GM12892 (cell line): ENCODE data around the gene AGBL2.
"Not testable (repeated sequence)": the region's sequence is repeated elsewhere in the genome, so short reads cannot be mapped to it uniquely, and the experiment has no call there.

Experiments used
- DNase-seq: peaks from one replicate; pipeline ENCODE4 v3.0.0; 2011; ENCODE audit not compliant: insufficient read length
- FAIRE-seq: peaks from 2 replicates; lab custom pipeline; 2011; peaks lifted over from hg19 to GRCh38; lab: Jason Lieb, UNC
- POLR2A ChIP-seq: IDR thresholded peaks from 2 replicates; pipeline ENCODE4 v1.6.1; 2011; ENCODE audit warnings: low read depth, low read length, control low read depth
- POLR2AphosphoS5 ChIP-seq: IDR thresholded peaks from 2 replicates; pipeline ENCODE4 v1.6.1; 2011; ENCODE audit warnings: low read depth, low read length, control low read depth
- TAF1 ChIP-seq: IDR thresholded peaks from 2 replicates; pipeline ENCODE4 v1.6.1; 2011; ENCODE audit warnings: low read depth, mild to moderate bottlenecking, control low read depth, low read length, borderline replicate concordance

The AGBL2 gene

GRCh38 chr11:47646019-47646418, 69.2 kb downstream of the AGBL2 start:
- no peak for DNase-seq
- TF ChIP-seq POLR2AphosphoS5 (no peak), TAF1 (no peak), POLR2A (no peak)
- FAIRE-seq = no peak

- FAIRE-seq (no peak), DNase-seq (no peak)
- TF ChIP-seq POLR2A (no peak), POLR2AphosphoS5 (no peak), TAF1 (no peak)
Observed at GRCh38 chr11:47645500-47645899, 69.7 kb downstream of the AGBL2 start.

GRCh38 chr11:47642099-47642855, 72.9 kb downstream of the AGBL2 start, which contains the start of gene MTCH2:
TSS of gene MTCH2 (minus strand) at chr11:47642559. CDS start at chr11:47642465, 94 bp downstream.
- peak; percentile 88 for DNase-seq
- peak; percentile 97 for FAIRE-seq
- TF ChIP-seq POLR2AphosphoS5 (peak; percentile 93), TAF1 (peak; percentile 88), POLR2A (peak; percentile 95)

GRCh38 chr11:47641600-47642098, 73.5 kb downstream of the AGBL2 start:
- DNase-seq = no peak
- FAIRE-seq = no peak
- no peak for TF ChIP-seq POLR2AphosphoS5

- FAIRE-seq, DNase-seq: not testable (repeated sequence)
Observed at GRCh38 chr11:47640506-47640905, 74.7 kb downstream of the AGBL2 start.

GRCh38 chr11:47636331-47636730, 78.8 kb downstream of the AGBL2 start:
- FAIRE-seq, DNase-seq: not testable (repeated sequence)

GRCh38 chr11:47631473-47631872, 83.7 kb downstream of the AGBL2 start:
- TF ChIP-seq POLR2A (no peak), TAF1 (no peak), POLR2AphosphoS5 (no peak)
- FAIRE-seq (no peak), DNase-seq (no peak)

- DNase-seq = no peak
Observed at GRCh38 chr11:47628026-47628425, 87.1 kb downstream of the AGBL2 start.

GRCh38 chr11:47626234-47626633, 88.9 kb downstream of the AGBL2 start:
- TF ChIP-seq POLR2AphosphoS5 = no peak
- TF ChIP-seq TAF1 = no peak
- TF ChIP-seq POLR2A = no peak
- no peak for DNase-seq
- FAIRE-seq = no peak

More at GRCh38 chr11:47628026-47628425, 87.1 kb downstream of the AGBL2 start:
- TF ChIP-seq POLR2AphosphoS5 = no peak
- TF ChIP-seq TAF1 = no peak
- no peak for TF ChIP-seq POLR2A
- FAIRE-seq = no peak

- TF ChIP-seq POLR2AphosphoS5 = no peak
- no peak for TF ChIP-seq TAF1
- no peak for TF ChIP-seq POLR2A
Observed at GRCh38 chr11:47620836-47621378, 94.3 kb downstream of the AGBL2 start.

GRCh38 chr11:47617417-47617809, 97.8 kb downstream of the AGBL2 start:
- TF ChIP-seq TAF1 = no peak
- no peak for TF ChIP-seq POLR2A
- DNase-seq = no peak
- FAIRE-seq = no peak

More at GRCh38 chr11:47620836-47621378, 94.3 kb downstream of the AGBL2 start:
- DNase-seq (no peak), FAIRE-seq (no peak)

- DNase-seq = no peak
- TF ChIP-seq TAF1 (no peak), POLR2A (no peak), POLR2AphosphoS5 (no peak)
- FAIRE-seq = no peak
Observed at GRCh38 chr11:47616726-47617416, 98.3 kb downstream of the AGBL2 start.
